ENCODE results near the gene CRACDL. TPM values are rescaled to one million over a fixed set of nuclear protein-coding genes. Genes with fewer than 3 reads are reported as not detected.

Gene CRACDL
- polyA plus RNA-seq, 5 donors = 3.2 to 7.2 (median 5.3) TPM

DNA sequence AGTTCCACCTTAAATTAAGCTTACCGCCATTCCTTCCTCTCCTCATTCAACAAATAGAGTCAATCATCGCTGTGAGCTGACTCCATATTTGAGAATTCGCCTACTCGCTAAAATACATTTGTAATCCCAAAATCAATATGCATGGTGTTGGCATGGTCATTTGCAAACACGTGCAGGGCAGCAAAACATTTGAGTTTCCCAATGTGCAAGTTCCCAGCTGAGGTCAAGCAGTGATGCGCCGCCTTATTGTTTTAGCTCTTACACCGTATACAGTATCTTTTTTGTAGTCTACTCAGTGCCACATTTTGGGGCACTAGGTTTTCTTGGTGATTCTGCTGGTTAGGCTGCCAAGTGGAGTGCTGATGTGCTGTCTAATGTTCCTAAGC is 131.8 kb downstream of the CRACDL start:
- no peak for DNase-seq

DNA sequence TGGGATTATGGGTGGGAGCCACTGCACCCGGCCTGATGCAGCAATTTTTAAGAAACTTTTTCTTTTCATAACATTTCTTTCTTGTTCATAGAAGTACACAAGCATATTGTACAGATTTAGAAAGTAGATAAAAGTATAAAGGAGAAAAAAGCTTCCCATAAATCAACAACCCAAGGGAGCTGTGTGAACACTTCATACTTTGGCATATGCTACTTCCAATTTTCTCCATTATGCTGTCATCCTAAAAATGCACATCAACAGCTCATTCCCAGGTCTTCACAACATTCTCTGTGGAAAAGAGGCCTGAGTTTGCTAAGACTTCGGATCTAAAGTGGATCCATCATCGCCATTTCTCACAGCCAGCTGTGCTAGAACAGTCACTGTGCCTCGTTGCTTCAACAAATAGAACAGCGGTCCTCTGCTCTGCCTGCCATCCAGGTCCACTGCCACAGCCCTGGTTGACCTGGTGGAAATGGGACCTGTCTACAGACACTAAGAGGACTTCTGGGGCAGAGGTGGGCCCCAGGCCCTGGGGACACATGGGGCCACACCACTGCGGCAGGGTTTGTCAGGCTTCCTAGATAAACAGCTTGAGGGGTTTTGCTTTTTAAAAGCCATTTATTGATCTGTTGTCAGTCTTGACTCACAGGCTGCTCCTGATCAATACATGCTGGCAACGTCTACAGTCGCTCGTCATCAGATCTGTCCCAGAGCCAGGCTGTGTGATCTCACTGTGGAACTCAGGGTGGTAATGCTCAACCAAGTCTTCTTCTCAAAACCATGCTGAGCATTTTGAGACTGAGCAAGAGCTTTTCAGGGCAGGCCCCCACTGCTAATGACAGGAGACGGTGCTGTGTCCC is 132.4 kb downstream of the CRACDL start:
- DNase-seq = no peak

- DNase-seq = no peak
Measured at GRCh38 chr2:98802344-98802743, 133.7 kb downstream of the CRACDL start.

DNA sequence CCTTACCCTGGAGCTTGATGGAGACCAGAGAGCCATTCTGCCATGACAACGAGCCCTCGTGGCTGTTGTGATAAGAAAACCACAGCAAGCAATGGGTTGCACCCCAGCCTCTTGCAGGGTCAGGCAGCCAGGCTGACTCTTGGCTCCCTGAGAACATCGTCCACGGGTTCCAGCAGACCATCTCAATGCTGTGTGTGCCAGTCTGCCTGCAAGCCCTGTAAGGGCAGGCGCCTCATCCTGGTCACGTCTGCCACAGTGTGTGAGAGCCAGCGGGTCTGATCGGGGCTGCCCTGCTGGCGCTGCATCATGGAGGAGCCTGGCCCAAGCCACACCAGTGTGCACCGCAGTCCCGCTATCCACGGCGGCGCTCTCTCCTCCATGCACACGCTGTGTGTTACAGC is 134.1 kb downstream of the CRACDL start:
- no peak for DNase-seq

GRCh38 chr2:98801286-98801685 is 134.7 kb downstream of the CRACDL start:
- no peak for DNase-seq

DNA sequence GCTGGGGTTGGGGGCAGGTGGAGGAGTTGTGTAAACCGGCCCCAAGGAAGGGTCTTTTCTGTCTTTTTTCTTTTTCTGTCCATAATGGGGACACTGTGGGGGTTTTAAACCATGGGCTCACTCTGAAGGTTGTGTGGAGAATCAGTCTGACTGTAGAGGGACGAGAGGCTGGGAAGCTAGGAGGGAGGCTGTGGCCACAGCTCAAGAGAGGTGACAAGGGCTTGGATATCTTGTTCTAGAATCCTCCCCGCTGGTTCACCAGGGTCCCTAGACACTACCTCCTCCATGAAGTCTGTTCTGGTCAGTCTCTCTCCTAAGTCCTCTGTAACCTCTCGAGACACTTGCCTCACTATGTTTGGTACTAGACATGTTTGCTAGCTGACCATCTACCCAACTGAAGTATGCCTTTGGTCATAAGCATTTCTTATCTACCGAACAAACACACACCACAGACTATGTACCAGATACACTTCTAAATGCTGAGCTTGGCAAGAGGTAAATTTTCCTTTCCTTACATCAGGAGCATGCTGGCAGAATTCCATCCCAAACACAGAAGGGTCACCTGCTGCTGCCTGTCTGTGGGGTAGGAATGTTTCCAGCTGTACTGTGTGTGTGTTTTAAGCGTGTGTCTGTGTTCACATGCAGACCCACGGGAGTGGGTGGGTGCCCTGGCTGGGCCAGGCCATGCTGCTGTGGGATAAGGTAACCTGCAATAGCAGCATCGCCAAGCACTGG is 135.5 kb downstream of the CRACDL start:
- no peak for DNase-seq

DNA sequence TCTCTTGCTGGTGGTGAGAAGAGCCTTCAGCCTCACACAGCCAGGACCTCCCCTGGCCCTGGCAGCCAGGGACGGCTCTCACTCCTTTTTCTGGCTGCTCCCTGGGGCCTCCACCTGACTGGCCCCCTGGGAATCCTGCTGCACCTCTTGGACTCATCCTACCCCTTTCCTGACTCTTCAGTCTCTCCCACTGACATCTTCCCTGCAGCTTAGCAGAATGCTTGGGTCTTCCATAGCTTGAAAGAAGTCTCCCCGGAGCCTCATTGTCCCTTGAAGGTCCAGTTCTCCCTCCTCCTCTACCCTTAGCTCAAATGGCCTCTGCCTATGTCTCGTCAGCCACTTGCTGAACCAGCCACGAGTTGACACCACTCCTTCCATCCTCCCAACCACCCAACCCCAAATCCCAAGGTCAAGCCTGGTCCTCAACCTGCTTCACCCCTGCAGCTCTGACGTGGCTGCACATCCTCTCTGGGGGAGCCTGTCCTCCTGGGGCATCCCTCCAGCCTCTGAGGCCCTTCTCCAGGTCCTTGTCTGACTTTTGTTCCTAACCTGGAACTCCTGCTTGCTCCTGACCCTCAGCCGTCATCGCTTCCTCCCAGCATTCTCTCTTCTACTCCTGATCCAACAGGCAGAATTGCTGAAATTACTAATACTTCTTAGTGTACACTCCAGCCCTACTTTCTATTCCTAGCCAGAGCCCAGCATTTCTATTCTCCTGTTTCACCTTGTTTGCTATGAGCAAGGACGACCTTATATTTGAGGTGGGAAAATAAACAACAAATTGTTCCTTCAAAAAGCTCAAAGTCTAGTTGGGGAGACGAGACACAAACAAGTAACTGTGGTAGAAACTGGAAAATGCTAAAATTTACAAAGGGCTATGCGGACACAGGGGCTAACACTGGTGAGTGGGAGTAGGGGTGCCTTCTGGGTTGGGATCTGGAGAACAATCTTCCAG is 136.4 kb downstream of the CRACDL start:
- DNase-seq = no peak

DNA sequence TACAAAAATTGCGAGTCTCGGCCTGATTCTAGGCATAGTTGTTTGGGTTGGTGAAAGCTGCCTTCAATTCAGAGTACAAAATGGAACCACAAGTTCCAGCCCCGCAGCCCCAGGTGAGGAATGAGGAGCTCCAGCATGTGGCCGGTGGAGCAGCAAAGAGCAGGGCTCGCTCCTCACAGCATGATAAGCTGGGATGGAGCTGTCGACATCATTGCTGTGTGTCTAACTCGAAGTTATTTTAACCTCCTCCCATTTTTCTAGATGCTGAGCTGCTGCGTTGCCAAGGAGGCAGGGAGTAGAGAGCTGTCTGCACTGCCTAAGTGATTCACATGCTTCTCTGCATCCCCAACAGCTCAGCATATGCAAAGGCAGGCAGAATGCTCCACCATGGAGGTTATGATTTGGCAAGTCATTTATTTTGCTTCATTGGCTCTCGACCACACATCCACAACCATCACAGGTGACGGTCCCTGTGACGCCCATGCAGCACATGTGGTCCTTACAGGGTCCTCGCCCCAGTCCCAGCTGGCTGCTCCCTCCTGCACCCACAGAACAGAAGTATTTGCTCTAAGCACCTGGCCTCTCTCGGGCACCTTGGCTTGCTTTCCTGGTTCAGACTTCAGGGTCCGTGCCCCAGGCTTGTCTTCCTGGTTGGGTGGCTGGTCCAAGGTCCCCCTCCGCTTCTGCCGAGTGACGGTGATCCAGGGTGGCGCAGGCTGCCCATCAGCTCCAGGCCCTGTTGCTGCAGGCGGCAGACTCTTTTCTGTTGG is 139.1 kb downstream of the CRACDL start:
- no peak for DNase-seq

DNA sequence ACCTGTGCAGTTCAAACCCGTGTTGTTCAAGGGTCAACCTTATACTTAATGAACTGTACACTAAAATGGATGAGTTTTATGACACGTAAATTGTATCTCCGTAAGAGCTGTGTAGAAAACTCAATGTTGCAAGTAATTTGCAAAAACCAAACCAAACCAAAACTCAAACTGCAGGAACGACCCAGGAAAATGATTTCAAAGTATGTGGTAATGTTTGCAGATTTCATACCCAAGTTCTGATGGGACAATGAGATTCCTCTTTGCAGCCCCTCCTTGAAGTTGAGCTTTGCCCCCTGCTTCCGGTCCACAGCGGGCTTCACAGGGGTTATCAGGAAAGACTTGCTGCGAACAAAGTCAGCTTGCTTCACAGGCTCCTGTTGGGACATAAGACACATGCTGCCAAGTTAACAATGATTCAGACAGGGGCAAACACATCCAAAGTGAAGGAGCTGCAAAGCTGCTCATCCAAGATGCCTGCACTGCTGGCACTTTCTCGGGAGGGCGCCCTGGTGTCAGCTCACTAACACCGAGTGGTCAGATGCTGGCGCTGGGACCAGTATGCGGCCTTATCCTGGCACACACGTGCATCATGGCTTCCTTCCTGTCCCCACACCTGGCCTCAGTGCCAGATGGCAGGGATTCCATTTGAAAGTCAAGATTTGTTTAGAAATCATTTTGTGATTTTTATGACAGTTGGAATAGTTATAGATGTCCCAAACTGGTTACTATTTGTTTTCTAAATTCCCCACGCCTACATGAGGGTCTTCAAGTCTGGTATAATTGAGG is 139.9 kb downstream of the CRACDL start:
- no peak for DNase-seq

DNA sequence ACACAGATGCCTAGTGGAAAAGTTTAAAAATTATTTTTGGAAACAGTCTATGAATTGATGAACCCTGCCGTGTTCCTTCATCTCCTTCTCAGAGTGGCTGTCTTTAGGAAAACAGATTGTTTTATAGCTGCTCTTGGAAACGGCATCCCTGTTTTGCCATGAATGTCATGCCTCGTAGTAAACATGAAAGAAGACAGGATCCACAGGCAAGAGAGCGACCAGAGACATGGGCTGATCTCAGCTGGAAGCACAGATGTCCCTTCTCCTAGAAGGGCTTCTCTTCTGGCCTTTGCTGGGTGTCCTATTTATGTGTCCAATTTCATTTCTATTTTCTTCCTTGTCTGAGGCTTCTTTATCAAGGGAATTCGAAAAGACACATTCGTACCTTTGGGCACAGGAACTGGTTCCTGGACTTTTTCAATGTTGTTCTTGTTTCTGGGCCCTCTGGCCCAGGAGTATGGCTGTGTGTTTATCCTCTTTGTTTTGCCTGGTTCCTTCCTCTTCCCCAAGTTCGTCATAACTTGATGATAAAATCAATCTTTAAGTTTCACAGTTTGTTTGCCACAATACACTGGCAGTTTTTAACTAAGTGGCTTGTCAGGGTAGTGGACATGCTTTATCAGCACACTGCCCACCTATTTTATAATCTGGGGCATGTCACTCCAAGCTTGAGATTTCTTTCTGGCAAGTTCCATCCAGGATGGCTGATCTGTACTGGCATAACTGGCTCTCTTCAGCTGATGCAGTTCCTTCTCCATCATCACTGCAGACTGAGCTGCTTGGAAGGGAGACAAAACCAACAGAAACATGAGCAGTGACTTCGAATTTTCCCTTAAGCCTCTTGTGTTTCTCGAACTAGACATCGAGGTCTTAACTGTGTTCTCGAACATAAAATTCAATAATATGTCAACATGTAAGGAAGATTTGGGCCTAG is 141.9 kb downstream of the CRACDL start:
- no peak for DNase-seq

DNA sequence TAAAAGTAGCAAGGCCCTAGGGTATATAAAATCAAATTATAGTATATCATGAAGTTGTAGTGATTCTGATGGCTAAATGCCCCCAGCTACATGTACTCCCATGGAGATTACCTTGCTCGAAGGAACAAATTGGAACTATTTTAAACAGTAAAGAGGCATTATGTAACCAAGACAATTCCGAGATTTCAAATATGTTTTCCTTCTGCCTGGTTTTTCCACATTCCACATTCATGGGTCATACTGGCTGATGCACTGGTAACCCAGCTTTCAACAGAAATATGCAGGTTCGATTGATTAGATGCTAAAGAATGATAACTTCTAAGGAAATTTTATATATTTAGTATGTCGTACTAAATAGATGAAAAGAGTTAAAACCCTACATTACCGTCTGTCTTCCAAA is 142.8 kb downstream of the CRACDL start:
- DNase-seq = no peak

DNA sequence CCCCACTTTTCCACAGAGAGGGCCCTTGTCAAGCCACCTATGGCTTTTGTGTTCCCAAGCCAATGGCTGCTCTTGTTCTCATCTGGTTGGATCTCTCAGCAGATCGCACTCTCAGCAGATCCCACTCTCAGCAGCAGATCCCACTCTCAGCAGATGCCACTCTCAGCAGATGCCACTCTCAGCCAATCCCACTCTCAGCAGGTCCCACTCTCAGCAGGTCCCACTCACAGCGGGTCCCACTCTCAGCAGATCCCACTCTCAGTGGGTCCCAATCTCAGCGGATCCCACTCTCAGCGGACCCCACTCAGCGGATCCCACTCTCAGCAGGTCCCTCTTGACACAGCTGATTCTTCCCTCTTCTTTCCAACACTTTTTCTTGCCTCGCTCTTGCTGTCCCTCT is 145.8 kb downstream of the CRACDL start:
- no peak for DNase-seq

GRCh38 chr2:98787700-98788099 is 148.3 kb downstream of the CRACDL start:
- no peak for DNase-seq

DNA sequence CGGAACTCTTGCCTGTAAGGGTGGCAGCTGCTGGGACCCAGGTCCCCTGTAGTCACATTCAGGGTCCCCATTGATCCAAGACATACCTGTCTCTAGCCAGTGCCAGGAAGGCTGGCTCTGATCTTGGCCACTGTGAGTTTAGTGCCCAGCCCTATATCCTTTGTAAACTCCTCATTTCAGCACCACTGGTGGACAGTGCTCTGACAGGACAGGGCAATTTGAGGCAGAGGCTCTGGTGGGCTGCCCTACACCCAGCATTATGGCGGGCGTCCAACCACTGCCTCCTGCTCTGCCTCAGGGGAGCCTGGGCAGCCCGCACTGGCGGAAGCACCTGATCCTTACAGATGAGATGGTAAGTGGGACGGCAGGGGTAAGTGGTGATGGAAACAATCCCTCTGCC is 149.8 kb downstream of the CRACDL start:
- DNase-seq = no peak

DNA sequence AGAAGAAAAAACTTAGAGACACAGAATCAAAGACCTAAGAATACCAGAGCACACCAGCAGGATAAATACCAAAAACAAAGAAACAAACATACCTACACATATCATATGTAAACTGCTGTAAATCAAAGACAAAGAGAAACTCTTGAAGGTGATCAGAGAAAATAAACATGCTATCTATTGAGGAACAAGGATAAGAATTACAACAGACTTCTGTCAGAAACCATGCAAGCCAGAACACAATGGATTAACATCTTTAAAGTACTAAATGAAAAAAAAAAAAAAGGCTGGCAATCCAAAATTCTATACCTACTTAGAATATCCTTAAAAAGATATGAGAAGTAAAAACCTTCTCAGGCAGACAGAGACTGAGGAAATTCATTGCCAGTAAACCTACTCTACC is 153.5 kb downstream of the CRACDL start:
- no peak for DNase-seq

GRCh38 chr2:98781822-98782221 is 154.2 kb downstream of the CRACDL start:
- DNase-seq = no peak

DNA sequence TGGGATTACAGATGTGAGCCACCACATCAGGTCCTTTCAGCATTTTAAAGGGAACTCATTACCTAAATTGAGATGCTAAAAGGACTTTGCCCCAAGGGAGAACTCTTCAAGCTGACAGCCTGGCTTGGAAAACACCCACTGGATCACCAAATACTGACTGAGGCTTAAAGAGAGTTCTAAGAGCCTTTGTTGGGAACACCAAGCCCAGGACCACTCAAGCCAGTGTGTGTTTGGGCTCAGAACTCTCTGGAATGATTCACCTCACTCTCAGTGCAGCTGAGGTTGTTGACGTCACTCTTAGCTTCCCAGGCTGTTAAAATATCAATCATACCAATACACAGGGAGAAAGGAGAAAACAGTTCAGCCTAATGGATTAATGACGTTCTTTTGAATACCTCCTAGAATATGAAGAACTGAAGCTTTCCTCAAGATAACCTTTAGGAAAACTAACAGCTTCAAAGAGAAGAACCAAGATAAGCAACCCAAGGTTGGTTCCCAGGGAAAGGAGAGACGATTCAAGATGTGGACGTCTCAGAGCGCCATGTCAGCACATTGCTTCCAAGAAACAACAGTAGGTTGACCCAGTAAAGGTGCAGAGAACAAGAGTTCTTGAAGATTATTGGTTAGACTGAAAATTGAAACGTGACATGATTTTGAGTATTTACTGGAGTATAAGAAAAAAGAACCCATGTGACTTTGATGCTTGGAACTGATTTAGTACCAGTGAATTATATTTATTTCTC is 157.1 kb downstream of the CRACDL start:
- DNase-seq = no peak

GRCh38 chr2:98778151-98778550 is 157.9 kb downstream of the CRACDL start:
- DNase-seq = no peak

DNA sequence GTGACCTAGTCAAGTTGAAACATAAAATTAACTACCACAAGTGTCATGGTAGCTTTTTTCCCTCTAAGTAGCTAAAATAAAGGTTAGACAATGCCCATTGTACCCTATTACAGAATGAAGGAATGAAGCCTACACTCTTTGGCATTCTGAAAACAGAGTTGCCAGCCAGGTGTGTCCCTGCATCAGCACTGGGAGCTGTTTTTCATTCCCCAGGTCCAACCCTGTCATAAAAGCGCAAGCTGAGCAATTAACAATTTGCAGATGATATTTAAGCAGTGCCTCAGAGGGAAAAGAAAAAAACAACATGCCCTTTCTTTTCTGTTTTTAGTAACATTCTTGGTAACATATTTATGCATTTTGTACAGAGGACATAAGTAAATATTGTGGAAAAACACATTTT is 158.3 kb downstream of the CRACDL start:
- no peak for DNase-seq

Measured in right lung (tissue), 5 donors.